ENCODE measurements around the gene LOXL3.
A peak's percentile ranks its signal among the peaks of the same experiment; 100 is the strongest.

DNA sequence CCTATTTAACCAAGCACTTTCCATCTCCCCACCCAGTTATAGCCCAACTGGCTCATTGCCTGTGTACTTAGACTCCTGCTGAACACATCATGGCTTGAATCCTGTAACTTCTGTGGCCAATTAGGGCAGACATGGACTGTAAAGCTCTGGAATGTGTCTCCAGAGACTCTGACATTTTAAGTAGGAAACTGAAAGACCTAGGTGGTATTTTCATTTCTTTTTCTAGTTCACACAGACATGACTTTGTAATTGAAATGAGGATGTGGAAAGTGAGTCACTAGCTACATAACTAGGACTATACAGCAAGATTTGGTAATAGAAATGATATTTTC lies 13.0 kb upstream of the LOXL3 start:
- TF ChIP-seq EP300 (IDR thresholded peaks at IDR 0.05; ENCODE audit: borderline replicate concordance in 1 of 2, low read depth in 1 of 2, low read length in 1 of 2) (peak; percentile 40 to 76; a peak in 3 of 4 replicates), YY1 (IDR thresholded peaks at IDR 0.05; ENCODE audit: low read depth) (no peak), FOXM1 (IDR thresholded peaks at IDR 0.05; ENCODE audit: low read depth) (no peak), RFX5 (IDR thresholded peaks at IDR 0.05; ENCODE audit: low read length) (no peak), GABPA (IDR thresholded peaks at IDR 0.05; ENCODE audit: low read depth) (no peak)
- TF ChIP-seq, protein P1, sequence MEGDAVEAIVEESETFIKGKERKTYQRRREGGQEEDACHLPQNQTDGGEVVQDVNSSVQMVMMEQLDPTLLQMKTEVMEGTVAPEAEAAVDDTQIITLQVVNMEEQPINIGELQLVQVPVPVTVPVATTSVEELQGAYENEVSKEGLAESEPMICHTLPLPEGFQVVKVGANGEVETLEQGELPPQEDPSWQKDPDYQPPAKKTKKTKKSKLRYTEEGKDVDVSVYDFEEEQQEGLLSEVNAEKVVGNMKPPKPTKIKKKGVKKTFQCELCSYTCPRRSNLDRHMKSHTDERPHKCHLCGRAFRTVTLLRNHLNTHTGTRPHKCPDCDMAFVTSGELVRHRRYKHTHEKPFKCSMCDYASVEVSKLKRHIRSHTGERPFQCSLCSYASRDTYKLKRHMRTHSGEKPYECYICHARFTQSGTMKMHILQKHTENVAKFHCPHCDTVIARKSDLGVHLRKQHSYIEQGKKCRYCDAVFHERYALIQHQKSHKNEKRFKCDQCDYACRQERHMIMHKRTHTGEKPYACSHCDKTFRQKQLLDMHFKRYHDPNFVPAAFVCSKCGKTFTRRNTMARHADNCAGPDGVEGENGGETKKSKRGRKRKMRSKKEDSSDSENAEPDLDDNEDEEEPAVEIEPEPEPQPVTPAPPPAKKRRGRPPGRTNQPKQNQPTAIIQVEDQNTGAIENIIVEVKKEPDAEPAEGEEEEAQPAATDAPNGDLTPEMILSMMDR (IDR thresholded peaks at IDR 0.05): no peak
- TF ChIP-seq, protein P2, sequence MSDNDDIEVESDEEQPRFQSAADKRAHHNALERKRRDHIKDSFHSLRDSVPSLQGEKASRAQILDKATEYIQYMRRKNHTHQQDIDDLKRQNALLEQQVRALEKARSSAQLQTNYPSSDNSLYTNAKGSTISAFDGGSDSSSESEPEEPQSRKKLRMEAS (IDR thresholded peaks at IDR 0.05; ENCODE audit: low read depth): no peak
